Astrocyte (in vitro differentiated cells and primary cell): Measurements from ENCODE around the gene EYS.

Source experiments
- CTCF ChIP-seq: IDR thresholded peaks from 2 replicates; pipeline ENCODE4 v1.5.1; 2011; ENCODE audit warnings: low read depth, mild to moderate bottlenecking, inconsistent platforms, low read length, moderate library complexity; ENCODE audit not compliant: insufficient read depth
- EZH2 ChIP-seq: IDR thresholded peaks from 2 replicates; pipeline ENCODE4 v1.6.1; 2012; ENCODE audit warnings: mild to moderate bottlenecking, low read length, inconsistent platforms; ENCODE audit not compliant: insufficient read depth

- TF ChIP-seq CTCF (no peak), EZH2 (no peak)
Measured at GRCh38 chr6:63941747-63942470, 1765.1 kb downstream of the EYS start.
